GM19238 (cell line): ENCODE results near the gene FIZ1.
"Not testable (repeated sequence)": the region's sequence is repeated elsewhere in the genome, so short reads cannot be mapped to it uniquely, and the experiment has no call there.

ENCODE experiments used
- DNase-seq: peaks from one replicate; pipeline ENCODE4 v3.0.0; 2011; ENCODE audit warnings: low spot score; ENCODE audit not compliant: insufficient read length

Gene FIZ1

GRCh38 chr19:55578031-55578760, 21.1 kb downstream of the FIZ1 start:
- DNase-seq, result no peak

GRCh38 chr19:55576746-55577145, 22.6 kb downstream of the FIZ1 start:
- no peak for DNase-seq

- DNase-seq, result not testable (repeated sequence)
These were observed 25.4 kb downstream of the FIZ1 start for GRCh38 chr19:55573929-55574328.

GRCh38 chr19:55569477-55569876, 29.8 kb downstream of the FIZ1 start:
- DNase-seq, result not testable (repeated sequence)

- no peak for DNase-seq
These were observed 31.5 kb downstream of the FIZ1 start for GRCh38 chr19:55567708-55568328.

GRCh38 chr19:55566823-55567222, 32.5 kb downstream of the FIZ1 start:
- DNase-seq, result no peak

- DNase-seq, result no peak
These were observed 36.0 kb downstream of the FIZ1 start for GRCh38 chr19:55563261-55563690.

GRCh38 chr19:55559684-55560083, 39.6 kb downstream of the FIZ1 start:
- no peak for DNase-seq

- no peak for DNase-seq
These were observed 44.6 kb downstream of the FIZ1 start for GRCh38 chr19:55554741-55555152.

- DNase-seq, result no peak
These were observed 45.0 kb downstream of the FIZ1 start for GRCh38 chr19:55554302-55554701.

GRCh38 chr19:55553217-55554182, 45.8 kb downstream of the FIZ1 start:
- DNase-seq, result no peak

- DNase-seq, result no peak
These were observed 46.7 kb downstream of the FIZ1 start for GRCh38 chr19:55552620-55553019.

GRCh38 chr19:55552206-55552605, 47.1 kb downstream of the FIZ1 start:
- DNase-seq, result no peak

GRCh38 chr19:55550321-55550650, 49.0 kb downstream of the FIZ1 start:
- no peak for DNase-seq

GRCh38 chr19:55549500-55550320, 49.6 kb downstream of the FIZ1 start:
- no peak for DNase-seq

GRCh38 chr19:55546822-55547614, 52.3 kb downstream of the FIZ1 start:
- no peak for DNase-seq

GRCh38 chr19:55546011-55546410, 53.3 kb downstream of the FIZ1 start:
- no peak for DNase-seq

GRCh38 chr19:55545443-55545842, 53.9 kb downstream of the FIZ1 start, which contains the start of gene SBK3:
Gene SBK3, minus strand, starts transcription at chr19:55545543. Its CDS starts 0 bp downstream, at chr19:55545543.
- DNase-seq, result no peak

GRCh38 chr19:55544776-55545439, 54.4 kb downstream of the FIZ1 start:
- DNase-seq, result no peak

- no peak for DNase-seq
These were observed 55.3 kb downstream of the FIZ1 start for GRCh38 chr19:55544014-55544413.
